Astrocyte of the cerebellum (primary cell): Measurements from ENCODE around the gene NADK2.

Experiments used
- DNase-seq: peaks from one replicate; pipeline ENCODE4 v3.0.0-alpha.2; 2011; ENCODE audit warnings: low read depth
- H3K4me3 ChIP-seq: 2 replicates; pipeline ENCODE4 v1.5.1; 2011; ENCODE audit warnings: mild to moderate bottlenecking, low read depth, low read length, moderate library complexity
- in situ Hi-C: cut with HindIII; loops from 2 replicates; pipeline ENCODE4 v1.10.0; 2017; ENCODE audit warnings: low sequenced_read_pairs
- TF ChIP-seq, protein P1 (sequence below): IDR thresholded peaks from 2 replicates; pipeline ENCODE4 v1.5.1; 2012; ENCODE audit warnings: low read length, low read depth, moderate library complexity, mild to moderate bottlenecking; ENCODE audit errors: missing control alignments

Gene NADK2

DNA sequence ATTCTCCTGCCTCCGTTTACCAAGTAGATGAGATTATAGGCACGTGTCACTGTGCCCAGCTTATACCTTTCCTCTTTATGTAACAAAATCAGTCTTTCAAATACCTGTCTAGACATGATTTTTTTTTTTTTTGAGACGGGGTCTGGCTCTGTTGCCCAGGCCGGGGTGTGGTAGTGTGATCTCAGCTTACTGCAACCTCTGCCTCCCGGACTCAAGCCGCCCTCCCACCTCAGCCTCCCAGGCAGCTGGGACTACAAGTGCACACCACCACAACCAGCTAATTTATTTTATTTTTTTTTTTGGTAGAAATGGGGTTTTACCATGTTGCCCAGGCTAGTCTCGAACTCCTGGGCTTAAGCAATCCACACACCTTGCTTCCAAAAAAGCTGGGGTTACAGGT, 13.2 kb downstream of the NADK2 start:
- in situ Hi-C loops = no loop called here
- no peak overlapping the region for H3K4me3 ChIP-seq
- DNase-seq = no peak
- TF ChIP-seq, protein P1, sequence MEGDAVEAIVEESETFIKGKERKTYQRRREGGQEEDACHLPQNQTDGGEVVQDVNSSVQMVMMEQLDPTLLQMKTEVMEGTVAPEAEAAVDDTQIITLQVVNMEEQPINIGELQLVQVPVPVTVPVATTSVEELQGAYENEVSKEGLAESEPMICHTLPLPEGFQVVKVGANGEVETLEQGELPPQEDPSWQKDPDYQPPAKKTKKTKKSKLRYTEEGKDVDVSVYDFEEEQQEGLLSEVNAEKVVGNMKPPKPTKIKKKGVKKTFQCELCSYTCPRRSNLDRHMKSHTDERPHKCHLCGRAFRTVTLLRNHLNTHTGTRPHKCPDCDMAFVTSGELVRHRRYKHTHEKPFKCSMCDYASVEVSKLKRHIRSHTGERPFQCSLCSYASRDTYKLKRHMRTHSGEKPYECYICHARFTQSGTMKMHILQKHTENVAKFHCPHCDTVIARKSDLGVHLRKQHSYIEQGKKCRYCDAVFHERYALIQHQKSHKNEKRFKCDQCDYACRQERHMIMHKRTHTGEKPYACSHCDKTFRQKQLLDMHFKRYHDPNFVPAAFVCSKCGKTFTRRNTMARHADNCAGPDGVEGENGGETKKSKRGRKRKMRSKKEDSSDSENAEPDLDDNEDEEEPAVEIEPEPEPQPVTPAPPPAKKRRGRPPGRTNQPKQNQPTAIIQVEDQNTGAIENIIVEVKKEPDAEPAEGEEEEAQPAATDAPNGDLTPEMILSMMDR = no peak

DNA sequence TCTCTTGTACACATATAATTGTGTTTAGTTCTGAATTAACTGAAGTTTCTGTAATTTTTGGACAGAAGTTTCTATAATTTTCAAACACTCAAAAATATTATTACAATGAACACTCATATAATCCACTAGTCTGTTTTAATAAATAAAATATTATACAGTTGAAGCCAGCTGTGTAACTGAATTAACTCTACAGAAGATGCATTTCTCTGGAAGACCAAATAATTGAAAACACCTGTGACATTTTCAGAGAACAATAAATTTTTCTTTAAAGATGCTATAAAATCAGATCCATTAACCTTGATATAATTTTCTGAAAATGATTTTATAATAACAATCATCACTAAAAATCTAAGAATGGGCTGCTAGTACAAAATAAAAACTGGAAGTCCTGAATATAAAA, 14.7 kb downstream of the NADK2 start:
- H3K4me3 ChIP-seq = no peak overlapping the region
- TF ChIP-seq, protein P1 = no peak
- in situ Hi-C loops = no loop called here
- no peak for DNase-seq

DNA sequence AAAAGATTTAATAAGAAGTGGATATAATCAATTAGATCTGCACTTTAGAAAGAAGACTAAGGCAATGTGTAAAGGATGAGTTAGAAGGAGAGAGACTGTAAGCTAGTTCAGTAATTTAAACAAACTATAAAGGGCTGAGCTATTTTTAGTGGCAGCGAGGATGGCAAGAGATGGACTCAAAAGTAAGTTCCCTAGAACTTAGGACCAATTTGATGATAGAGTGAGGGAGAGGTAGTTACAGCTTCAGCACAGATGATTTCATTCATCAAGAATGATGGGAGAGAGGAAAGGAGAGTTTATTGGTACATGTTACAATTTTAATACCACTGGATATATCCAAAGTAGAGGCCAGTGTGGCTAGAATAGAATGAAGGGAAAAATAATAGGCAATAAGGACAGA, 19.1 kb downstream of the NADK2 start:
- no peak for DNase-seq
- H3K4me3 ChIP-seq = no peak overlapping the region
- TF ChIP-seq, protein P1 = no peak
- in situ Hi-C loops = no loop called here

DNA sequence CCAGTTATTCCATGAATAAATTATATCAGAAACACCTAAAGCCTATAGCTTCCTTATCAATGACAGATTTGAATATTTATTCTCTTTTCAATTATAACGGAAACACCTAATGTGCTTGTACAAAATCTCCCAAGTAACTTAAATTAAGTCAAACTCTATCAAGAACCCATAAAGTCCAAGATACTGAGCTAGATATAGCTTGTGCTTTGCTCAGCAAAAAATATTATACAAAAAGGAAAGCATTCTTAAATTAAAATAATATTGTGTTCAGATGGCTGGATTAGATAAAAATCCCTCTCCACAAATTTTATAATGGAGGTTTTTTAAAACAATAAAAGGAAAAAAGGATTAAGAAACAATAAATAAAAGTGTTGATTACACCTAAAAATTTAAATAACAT, 23.7 kb downstream of the NADK2 start:
- in situ Hi-C loops = no loop called here
- TF ChIP-seq, protein P1 = no peak
- no peak for DNase-seq
- H3K4me3 ChIP-seq = no peak overlapping the region

DNA sequence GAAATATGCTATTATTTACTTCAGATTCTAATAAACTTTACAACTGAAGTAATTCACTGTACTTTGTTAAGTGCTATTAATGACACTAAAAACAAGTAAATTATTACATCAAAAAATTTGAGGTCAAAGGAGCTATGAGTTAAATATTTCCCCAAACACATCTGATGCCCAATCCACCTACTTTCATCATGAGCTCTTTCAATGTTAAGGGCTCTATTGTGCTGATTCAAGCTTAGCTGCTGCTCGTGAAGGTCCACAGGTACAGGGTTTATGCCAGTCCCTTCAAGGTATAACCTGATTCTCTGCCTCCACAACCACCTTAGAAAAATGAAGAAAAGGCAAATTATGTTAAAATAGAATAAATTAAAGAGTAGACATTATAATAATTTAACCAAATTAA, 24.2 kb downstream of the NADK2 start:
- in situ Hi-C loops = no loop called here
- no peak for DNase-seq
- TF ChIP-seq, protein P1 = no peak
- no peak overlapping the region for H3K4me3 ChIP-seq

DNA sequence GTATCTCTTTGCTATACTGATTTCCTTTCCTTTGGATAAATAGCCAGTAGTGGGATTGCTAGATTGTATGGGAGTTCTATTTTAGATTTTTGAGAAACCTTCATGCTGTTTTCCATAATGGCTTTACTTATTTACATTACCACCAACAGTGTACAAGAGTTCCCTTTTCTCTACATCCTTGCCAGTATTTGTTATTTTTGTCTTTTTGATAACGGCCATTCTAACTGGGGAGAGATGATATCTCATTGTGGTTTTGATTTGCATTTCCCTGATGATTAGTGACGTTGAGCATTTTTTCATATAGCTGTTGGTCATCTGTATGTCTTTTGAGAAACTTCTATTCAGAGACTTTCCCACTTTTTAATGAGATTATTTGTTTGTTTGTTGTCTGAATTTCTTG, 25.8 kb downstream of the NADK2 start:
- TF ChIP-seq, protein P1 = no peak
- DNase-seq = no peak
- in situ Hi-C loops = no loop called here
- H3K4me3 ChIP-seq = no peak overlapping the region

DNA sequence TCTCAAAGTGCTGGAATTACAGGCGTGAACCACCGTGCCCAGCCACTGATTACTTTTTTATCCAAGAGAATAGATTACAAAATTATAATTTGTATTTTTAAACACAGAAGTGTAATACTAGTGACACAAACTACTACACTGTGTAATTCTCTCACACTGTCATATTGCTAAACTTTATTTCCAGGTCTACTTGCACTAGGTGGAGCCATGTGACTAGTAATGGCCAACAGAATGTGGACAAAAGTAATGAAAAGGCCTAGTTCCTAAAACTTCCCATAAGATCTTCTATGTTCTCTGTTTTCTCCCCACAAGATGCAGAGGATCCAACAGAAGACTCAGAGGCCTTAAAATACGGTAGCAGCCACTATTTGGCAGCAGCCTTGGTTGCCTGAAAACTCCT, 27.3 kb downstream of the NADK2 start:
- DNase-seq = no peak
- TF ChIP-seq, protein P1 = no peak
- in situ Hi-C loops = no loop called here
- H3K4me3 ChIP-seq = no peak overlapping the region
